ENCODE results near the gene NOS3. TPM values are rescaled to one million over a fixed set of nuclear protein-coding genes. Genes with fewer than 3 reads are reported as not detected.

The NOS3 gene
- polyA plus RNA-seq, 3 donors, result 0.26 to 0.72 (median 0.39) TPM

- no peaks in the 10 kb centered on the region for H3K36me3 ChIP-seq (replicated peaks in 1 of 2; ENCODE audit: control insufficient read depth in 1 of 2, insufficient read depth in 2 of 2, low read length in 2 of 2)
- no peak overlapping the region for H3K4me2 ChIP-seq (replicated peaks; ENCODE audit: extremely low read depth, low read length, poor library complexity, severe bottlenecking)
- H2AFZ ChIP-seq (ENCODE audit: insufficient read depth, low read depth, low read length, poor library complexity, severe bottlenecking), result no peak overlapping the region
- H3K27me3 ChIP-seq (ENCODE audit: control insufficient read depth in 2 of 2, insufficient read depth in 2 of 2, low read length in 2 of 2), result peaks cover 2 to 46% of the 10 kb centered on the region in 2 donors
- WGBS (ENCODE audit: insufficient coverage), result 81% methylated on average over 3 of the region's 6 CpGs
- TF ChIP-seq CTCF (IDR thresholded peaks at IDR 0.05), result no peak
- Mint-ChIP-seq H3K36me3 (peaks cover 0 to 5% of the 10 kb centered on the region in 2 donors), H3K9me3 (peaks cover 0 to 8% (median 0%) of the 10 kb centered on the region in 7 donors), H3K4me3 (peak overlapping the region in 1 of 2 donors; percentile 80), H3K4me1 (peaks cover 54% of the 10 kb centered on the region), H3K27me3 (ENCODE audit: low read depth in 3 of 3) (peaks cover 48 to 90% (median 52%) of the 10 kb centered on the region in 3 donors), H3K27ac (peak overlapping the region in 3 of 7 donors; percentile 44 to 63 (median 48))
- H3K9ac ChIP-seq (ENCODE audit: insufficient read depth, low read length, poor library complexity, severe bottlenecking), result no peak overlapping the region
- no peak overlapping the region for H3K4me3 ChIP-seq (replicated peaks in 1 of 3; ENCODE audit: low read depth in 2 of 3, low read length in 3 of 3)
- H4K20me1 ChIP-seq (ENCODE audit: insufficient read depth, low read length), result no peaks in the 10 kb centered on the region
- intact Hi-C loops (cut with micrococcal nuclease), result loop anchor here in 1 of 2 donors (5.0 kb wide), 1 partner anchor 100 kb away; no protein-coding TSS in a partner anchor
- H3K4me1 ChIP-seq (ENCODE audit: control insufficient read depth in 1 of 2, insufficient read depth in 2 of 2, low read length in 2 of 2), result peaks cover 35 to 57% of the 10 kb centered on the region in 2 donors
- peaks cover 0 to 4% of the 10 kb centered on the region in 2 donors for H3K9me3 ChIP-seq (replicated peaks in 1 of 2; ENCODE audit: control insufficient read depth in 1 of 2, insufficient read depth in 1 of 2, low read length in 2 of 2)
- no peak overlapping the region for H3K27ac ChIP-seq (ENCODE audit: low read depth in 1 of 2, low read length in 2 of 2)
- no peak for DNase-seq
- H3K79me2 ChIP-seq (ENCODE audit: insufficient read depth, low read length), result no peaks in the 10 kb centered on the region
Observed at GRCh38 chr7:151012031-151012692, 21.3 kb downstream of the NOS3 start.

- peaks cover 37 to 61% of the 10 kb centered on the region in 2 donors for H3K4me1 ChIP-seq (ENCODE audit: control insufficient read depth in 1 of 2, insufficient read depth in 2 of 2, low read length in 2 of 2)
- peak overlapping the region; percentile 75 for H3K4me2 ChIP-seq (replicated peaks; ENCODE audit: extremely low read depth, low read length, poor library complexity, severe bottlenecking)
- intact Hi-C loops (cut with micrococcal nuclease), result loop anchor here in 1 of 2 donors (5.0 kb wide), 1 partner anchor 99 kb away; no protein-coding TSS in a partner anchor
- H3K79me2 ChIP-seq (ENCODE audit: insufficient read depth, low read length), result no peaks in the 10 kb centered on the region
- H3K27me3 ChIP-seq (ENCODE audit: control insufficient read depth in 2 of 2, insufficient read depth in 2 of 2, low read length in 2 of 2), result peaks cover 2 to 47% of the 10 kb centered on the region in 2 donors
- H3K9ac ChIP-seq (ENCODE audit: insufficient read depth, low read length, poor library complexity, severe bottlenecking), result no peak overlapping the region
- peak; percentile 50 for TF ChIP-seq CTCF (IDR thresholded peaks at IDR 0.05)
- H2AFZ ChIP-seq (ENCODE audit: insufficient read depth, low read depth, low read length, poor library complexity, severe bottlenecking), result no peak overlapping the region
- WGBS (ENCODE audit: insufficient coverage), result 28% methylated on average over 20 of the region's 23 CpGs
- H4K20me1 ChIP-seq (ENCODE audit: insufficient read depth, low read length), result no peaks in the 10 kb centered on the region
- H3K4me1 Mint-ChIP-seq, result peaks cover 56% of the 10 kb centered on the region
- peak overlapping the region in 1 of 3 experiments; percentile 70 for H3K4me3 ChIP-seq (replicated peaks in 1 of 3; ENCODE audit: low read depth in 2 of 3, low read length in 3 of 3)
- H3K36me3 ChIP-seq (replicated peaks in 1 of 2; ENCODE audit: control insufficient read depth in 1 of 2, insufficient read depth in 2 of 2, low read length in 2 of 2), result no peaks in the 10 kb centered on the region
- H3K9me3 ChIP-seq (replicated peaks in 1 of 2; ENCODE audit: control insufficient read depth in 1 of 2, insufficient read depth in 1 of 2, low read length in 2 of 2), result peaks cover 0 to 4% of the 10 kb centered on the region in 2 donors
- no peak overlapping the region for H3K27ac ChIP-seq (ENCODE audit: low read depth in 1 of 2, low read length in 2 of 2)
- peaks cover 52 to 90% (median 55%) of the 10 kb centered on the region in 3 donors for H3K27me3 Mint-ChIP-seq (ENCODE audit: low read depth in 3 of 3)
- DNase-seq, result peak in 2 of 3 donors; percentile 20 to 30
- peaks cover 0 to 9% (median 0%) of the 10 kb centered on the region in 7 donors for H3K9me3 Mint-ChIP-seq
- H3K4me3 Mint-ChIP-seq, result peak overlapping the region; percentile 24 to 80
- peak overlapping the region in 4 of 7 donors; percentile 12 to 48 (median 42) for H3K27ac Mint-ChIP-seq
- H3K36me3 Mint-ChIP-seq, result peaks cover 0 to 5% of the 10 kb centered on the region in 2 donors
Observed at GRCh38 chr7:151012911-151013347, 22.1 kb downstream of the NOS3 start.

Data from CD14-positive monocyte (primary cell).